ENCODE results near the gene CENPT.
"Not testable (repeated sequence)": the region's sequence is repeated elsewhere in the genome, so short reads cannot be mapped to it uniquely, and the experiment has no call there.

The CENPT gene

DNA sequence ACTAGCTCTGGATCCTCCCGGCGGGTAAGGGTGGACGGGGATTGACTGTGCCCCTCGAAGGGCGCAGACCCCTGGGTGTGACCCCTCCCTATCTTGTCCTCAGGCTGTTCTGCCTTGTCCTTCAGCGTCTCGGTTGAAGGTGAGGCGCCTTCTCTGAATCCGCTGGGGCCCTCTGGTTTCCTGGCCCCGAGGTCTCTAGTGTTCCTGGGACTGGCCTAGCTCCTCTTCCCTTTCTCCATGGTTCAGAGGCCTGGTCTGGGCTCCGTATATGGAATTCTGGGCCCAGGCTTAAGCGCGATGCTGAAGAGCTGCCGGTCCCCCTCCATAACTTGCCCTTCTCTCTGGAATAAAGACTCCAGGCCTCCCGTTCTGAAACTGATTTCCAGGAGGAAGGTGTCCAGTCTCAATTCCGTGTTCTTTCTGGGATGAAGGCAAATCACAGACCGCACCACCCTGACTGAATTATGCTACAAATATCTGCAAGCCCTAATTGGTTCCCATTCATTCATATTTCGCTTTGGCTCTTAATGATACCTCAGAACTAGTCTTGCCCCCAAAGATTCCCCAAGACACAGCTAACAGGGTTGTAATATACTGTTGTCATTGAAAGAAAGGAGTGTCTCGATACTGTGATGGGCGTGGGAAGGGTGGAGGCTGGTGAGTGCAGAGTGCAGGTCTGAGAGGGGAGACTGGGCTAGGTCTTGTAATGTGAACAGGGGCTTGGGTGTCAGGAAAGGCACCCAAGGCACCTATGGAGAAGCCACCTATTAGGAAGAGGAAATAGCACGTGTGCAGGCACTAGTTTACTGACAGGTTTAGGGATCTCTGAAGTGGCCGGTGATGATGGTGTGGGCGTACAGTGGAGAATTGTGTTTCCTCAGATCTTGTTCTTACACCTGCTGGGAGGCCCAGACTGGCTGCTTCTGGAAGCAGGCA, 26.2 kb upstream of the CENPT start:
- no peak for DNase-seq

DNA sequence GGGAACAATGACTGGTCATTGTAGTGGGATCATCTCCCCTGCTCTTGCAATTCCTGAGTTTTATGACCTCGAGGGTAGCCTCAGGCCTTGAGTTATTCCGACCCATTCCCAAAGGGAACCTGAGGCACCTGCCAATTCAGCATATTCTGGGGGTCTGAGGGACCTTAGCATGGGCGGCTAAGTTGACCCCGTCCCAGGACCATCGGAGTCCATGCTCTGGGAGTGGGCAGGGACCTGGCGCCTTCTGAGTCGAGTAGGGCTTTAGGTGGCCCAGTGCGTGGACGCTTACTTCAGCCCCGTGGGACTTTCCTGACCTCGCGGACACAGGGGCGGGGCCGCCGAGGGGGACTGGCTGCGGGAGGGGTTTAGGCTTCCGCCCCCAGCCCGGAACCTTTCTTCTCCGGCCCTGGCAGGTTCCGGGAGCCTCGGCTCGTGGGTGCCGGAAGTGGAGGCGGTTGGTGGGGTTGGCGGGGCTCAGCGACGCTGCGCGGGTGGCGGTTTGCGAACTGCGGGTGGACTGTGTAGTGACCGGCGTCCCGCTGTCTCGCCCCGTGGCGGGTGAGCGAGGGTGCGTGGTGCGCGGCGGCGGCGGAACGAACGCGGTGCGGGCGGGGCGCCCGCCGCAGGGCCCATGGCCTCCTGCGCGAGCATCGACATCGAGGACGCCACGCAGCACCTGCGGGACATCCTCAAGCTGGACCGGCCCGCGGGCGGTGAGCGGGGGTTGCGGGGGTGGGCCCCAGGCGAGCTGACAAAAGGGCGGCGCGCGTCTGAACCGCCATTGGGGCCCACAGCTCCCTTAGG, 25.3 kb upstream of the CENPT start, which contains the start of gene EDC4:
EDC4 (plus strand) TSS at position 422 of the 804 bp plus-strand sequence; CDS start at position 632, 210 bp downstream.
- no peak for DNase-seq

DNA sequence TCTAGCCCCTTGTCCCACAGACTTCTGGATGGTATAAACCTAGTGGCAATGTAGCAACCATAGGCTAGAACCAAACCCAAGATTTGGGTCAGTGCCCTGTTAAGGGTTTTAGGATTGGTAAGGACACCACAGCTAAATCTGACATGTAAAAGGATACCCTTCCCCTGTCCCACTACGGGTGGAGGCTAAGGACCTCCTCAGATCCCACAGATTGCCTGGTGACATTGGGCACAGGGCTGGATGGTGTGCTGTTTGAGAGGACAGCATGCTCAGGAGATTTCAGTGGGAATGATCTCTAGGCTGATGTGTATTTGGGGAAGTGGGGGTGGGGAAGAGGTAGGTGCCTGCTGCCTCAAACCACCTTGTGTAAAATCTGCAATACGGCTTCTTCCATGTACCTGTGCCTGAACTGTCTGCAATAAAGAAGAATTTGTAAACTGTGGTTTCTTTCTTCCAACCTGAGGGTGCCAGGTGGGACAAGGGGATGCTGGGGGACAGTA, 24.7 kb upstream of the CENPT start:
- DNase-seq: no peak

DNA sequence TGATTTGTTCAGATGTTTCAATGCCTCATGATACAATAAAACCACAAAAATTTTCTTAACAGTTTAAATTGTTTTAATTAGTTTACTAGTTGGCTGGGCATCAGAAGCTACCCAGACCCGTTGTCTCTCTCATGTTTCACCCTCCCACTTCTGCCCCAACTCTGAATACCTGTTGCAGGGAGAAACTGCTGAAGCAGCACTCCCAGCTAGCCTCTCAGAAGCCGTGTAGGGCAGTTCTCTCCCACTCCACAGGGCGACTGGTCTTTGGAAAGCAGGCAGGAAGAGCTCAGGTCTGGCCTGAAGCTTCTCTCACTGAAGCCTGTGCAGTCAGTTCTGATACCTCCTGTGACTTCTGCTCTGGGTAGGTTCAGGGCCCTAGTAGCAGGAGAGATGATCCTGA, 23.8 kb upstream of the CENPT start:
- DNase-seq: no peak

DNA sequence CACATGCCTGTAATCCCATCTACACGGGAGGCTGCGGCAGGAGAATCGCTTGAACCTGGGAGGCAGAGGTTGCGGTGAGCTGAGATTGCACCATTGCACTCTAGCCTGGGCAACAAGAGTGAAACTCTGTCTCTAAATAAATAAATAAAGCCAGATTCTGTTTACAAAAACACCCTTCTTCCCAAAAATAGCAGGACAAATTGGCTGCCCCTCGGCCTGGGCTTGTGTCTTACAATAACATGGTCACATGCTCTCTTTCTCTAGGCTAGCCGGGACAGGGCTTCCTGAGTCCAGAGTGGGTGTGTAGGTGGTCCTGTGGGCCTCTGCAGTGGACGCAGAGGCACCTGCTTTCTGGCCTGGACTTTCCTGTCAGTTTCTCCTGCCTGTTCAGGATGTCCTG, 22.2 kb upstream of the CENPT start:
- no peak for DNase-seq

DNA sequence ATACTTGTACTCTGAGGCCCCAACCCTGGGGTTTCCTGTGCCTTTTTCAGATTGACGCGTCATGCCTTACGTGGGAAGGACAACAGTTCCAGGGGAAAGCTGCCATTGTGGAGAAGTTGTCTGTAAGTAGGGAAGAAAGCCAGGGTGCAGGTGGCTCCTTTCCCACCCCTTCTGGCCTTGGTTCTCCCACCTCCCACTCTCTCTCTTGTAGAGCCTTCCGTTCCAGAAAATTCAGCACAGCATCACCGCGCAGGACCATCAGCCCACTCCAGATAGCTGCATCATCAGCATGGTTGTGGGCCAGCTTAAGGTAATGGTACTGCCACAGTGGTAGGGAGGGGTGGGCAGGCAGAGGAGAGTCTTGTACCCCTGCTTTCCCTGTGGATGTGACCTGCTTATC, 20.8 kb upstream of the CENPT start:
- DNase-seq: no peak

DNA sequence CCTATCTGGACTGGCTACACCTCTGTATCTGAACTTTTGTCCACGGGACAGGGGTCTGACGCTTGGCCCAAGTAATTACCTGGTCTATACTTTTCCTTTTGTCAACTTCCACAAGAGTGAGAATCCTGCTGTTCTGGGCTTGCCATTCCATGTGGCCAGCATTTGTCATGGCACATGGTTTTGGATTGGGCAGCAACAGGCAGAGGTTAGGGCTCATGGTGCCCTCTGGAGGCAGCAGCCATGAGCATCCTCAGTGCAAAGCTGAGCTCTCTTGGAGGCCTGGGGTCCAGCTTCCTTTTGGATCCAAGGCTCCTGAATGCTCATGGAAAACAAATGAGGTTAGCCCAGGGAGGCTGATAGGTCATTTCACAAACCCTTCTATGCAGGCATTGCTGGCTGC, 17.8 kb upstream of the CENPT start:
- no peak for DNase-seq

DNA sequence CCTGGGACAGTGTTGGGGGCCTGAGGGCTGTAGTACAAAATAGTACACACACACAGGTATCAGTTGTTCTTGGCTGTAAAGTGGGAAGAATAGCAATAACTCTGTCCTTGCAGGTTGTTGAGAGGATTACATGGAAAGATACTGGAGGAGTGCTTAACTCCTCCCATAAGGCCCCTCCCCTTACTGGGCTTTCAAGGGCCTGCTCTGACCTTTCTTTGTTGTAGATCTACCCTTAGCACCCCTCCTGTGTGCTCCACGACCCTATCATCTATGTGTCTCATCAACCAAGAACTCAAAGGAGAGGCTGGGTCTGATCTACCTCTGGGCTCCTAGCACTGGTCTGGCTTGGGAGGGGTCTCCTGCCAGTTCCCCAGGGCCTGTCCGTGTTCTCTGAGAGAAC, 17.1 kb upstream of the CENPT start:
- DNase-seq: no peak

DNA sequence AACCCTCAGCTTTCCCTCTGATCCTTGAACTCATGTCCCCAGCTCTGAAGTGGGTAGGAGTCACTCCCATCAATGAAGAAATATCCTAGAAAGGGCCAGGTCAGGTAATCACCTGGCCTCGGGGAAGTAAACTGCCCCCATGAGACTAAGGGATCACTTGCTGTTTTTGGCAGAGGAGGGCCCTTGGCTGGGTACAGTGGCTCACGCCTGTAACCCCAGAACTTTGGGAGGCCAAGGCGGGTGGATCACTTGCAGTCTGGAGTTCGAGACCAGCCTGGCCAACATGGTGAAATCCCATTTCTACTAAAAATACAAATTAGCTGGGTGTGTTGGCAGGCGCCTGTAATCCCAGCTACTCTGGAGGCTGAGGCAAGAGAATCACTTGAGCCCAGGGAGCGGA, 16.6 kb upstream of the CENPT start:
- DNase-seq: not testable (repeated sequence)

DNA sequence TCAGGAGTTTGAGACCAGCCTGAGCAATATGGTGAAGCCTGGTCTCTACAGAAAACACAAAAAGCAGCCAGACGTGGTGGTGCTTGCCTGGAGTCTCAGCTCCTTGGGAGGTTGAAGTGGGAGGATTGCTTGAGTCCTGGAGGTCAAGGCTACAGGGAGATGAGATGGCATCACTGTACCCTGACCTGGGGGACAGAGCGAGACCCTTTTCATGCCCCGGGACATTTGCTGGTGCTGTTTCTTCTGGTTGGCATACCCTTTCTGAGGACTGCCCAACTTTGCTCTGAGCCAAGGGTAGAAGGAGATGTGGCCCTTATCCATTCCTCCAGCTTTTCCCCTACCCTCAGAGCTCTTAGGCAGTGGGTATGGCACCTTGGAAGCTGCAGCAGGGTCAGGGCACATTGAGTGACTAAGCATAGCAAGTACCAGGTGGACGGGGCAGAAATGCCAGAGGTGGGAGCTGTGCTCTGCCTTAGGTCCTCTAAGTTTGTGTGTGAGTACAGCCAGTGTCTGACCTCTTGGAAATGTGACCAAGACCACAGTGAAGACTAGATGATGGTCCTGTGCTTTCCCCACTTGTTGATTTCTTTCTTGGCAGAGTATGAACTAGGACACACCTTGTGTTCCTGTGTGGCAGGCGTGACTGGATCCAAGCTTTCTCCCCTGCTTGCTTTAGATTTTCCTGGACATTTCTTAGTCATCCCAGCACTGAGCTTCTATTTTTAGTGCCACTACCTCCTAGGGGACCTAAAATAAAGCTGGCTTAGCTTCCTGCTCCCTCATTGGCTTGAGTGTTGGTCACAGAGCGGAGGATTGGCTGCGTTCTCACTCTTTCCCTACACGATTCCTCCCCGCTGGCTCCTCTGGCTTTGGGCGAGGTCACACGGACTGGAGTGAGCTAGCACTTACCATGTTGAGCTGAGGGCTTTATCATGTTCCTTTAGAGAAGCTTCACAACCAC, 15.4 kb upstream of the CENPT start:
- DNase-seq: no peak

DNA sequence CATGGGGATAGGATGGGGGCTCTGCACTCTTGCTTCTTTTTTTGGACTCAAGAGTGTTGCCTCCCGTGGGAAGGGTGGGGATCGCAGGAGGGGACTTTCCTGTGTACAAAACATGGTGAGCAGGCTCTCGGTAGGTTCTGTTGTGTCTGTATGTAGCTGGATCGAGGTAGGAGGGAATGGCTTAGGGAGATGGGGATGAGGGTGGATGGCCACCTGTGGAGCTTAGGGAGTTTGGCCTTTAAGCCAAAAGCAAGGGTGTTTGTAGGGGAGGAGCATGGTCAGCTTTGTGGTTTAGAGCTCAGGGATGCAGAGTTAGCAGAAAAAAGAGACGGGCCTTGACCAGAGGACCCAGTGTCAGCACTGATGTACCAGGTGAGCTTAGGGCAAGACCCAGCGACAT, 14.4 kb upstream of the CENPT start:
- DNase-seq: no peak

DNA sequence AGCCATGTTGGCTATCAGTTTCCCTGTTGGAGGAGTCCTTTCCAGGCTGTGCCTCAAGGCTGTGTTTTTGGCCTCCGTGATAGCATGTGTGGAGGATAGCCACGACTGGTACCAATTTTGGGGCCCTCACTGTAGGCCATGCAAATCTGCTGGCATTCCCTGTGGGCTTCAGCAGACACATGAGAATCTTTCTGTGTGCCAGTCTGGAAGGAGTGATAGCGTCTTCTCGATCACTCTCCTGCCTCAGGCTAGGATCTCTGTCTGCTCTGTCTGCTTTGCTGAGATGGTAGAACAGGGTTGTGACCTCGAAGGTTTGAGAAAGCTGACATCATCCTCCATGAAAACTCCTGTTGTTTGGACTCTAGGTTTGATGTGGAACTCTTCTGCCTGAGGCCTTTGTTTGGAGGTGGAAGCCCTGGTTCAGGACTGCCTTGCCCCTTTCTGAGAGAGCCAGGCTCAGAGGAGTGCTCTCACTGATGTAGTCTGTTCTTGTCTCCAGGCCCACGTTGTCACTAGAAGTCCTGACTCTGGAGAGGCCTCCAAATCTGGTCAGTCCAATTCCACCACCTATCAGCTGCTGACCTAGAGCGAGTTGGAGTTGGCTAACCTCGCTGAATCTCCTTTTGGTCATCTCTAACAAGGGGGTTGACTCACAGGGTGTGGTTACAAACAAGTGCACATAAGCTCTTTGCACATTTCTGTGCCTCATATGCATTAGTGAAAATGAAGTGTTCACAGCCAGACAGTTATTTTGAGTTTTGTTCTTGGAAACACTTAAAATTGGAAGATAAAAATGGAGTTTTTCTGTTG, 13.3 kb upstream of the CENPT start:
- DNase-seq: no peak

DNA sequence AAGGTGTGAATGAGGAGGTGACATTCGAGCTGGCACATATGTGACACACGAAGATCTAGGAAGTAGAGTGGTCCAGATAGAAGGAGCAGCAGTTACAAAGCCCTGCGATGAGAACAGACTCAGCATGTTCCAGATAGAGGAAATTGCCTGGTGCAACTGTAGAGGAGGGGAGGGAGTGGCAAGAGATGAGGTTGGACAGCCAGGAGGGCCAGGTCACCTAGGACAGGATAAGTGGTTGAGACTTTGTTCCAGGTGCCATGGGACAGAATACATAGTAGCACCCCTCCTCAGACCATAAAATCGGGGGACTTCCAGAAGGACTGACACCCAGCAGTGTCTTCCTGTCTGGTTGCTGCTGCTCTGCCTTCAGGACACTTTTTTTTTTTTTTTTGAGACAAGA, 11.0 kb upstream of the CENPT start:
- DNase-seq: no peak

DNA sequence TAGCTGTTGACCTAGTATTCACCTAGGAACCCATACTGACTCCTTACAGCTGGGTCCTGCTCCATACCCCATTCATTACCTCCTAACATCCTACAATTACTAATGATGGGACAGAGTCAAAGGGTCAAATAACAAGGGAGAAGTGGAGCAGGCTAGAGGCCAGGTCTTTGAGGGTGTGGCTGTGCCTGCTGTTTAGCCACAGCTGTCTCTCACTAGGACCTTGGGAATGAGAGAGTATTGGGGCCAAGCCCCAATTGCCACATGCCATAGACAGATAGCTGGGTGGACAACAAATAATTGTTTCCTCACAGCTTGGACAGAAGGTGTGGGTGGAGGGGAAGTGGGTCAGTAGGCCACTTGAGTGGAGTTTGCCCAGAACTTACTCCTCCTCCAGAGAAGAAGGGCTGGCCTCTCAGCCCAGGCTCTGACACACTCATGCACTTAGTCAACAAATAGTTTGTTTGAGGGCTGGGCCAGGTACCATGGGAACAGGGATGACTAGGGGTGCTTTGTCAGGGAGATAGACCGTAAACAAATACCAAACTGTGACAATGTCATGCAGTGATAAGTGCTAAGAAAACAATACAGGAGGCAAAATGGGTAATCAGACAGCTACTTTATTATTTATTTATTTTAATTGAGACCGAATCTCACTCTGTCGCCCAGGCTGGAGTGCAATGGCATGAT, 10.2 kb upstream of the CENPT start:
- peak; percentile 62 for DNase-seq

DNA sequence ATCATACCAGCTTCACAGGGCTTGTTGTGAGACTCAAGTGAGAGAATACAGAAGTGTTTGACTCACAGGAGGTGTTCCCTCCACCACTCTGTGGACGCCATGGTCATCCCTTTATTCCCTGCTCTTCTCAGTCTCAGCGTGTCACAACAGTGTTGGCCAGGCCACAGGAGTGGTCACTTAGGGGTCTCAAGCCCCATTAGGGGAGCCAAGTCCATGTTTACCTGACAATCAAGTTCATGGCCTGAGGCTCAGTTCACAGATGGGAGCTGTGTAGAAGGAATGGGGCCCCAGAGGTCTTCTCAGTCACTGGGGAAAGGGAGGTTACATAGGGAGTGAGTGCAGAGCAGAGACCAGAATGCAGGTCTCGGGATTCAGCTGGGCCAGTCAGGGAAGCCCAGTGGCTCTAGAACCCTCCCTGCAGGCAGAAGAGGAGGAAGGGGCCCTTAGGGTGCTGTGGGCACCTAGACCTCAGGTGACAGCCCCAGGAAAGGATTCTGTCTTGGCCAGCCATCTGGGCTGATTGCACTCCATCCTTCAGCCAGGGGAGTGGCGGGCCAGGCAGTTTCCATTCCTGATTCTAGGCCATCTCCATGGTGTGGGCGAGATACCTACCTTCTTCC, 9.5 kb upstream of the CENPT start:
- no peak for DNase-seq

DNA sequence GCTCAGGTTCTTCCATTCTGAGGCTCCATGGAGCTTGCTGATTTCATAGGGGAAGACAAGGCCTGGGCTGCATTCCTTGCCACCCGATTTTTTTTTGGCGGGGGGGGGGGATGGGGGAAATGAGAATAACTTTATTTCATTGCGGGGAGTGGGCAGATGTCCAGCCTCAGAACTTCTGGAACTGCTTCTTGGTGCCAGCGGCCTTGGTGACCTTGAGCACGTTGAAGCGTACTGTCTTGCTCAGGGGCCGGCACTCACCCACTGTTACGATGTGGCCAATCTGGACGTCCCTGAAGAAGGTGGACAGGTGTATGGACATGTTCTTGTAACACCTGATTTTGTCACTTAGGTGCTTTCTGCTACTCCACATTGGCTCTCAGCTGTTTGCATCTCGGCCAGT, 8.3 kb upstream of the CENPT start:
- no peak for DNase-seq

DNA sequence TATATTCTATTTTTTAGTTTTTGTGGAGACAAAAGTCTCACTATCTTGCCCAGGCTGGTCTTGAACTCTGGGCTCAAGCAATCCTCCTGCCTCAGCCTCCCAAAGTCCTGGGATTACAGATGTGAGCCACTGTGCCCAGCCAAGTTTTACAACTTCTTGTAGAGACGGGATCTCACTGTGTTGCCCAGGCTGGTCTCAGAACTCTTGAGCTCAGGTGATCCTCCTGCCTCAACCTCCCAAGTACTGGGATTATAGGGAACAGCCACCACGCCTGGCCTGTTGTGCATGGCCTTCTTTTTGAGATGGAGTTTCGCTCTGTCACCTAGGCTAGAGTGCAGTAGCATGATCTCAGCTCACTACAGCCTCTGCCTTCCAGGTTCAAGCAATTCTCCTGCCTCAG, 6.2 kb upstream of the CENPT start:
- DNase-seq: no peak

DNA sequence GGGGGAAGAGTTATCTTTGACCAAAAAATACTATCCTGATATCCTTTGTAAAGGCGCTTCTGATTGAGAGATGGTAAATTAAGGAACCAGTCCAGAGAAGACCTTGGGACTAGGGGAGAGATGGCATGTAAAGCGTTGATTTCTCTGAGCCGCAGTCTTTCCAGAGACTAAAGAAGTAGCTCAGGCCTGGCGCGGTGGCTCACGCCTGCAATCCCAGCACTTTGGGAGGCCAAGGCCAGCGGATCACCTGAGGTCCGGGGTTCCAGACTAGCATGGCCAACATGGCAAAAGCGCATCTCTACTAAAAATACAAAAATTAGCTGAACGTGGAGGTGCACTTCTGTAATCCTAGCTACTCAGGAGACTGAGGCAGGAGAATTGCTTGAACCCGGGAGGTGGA, 625 bp upstream of the CENPT start:
- no peak for DNase-seq

DNA sequence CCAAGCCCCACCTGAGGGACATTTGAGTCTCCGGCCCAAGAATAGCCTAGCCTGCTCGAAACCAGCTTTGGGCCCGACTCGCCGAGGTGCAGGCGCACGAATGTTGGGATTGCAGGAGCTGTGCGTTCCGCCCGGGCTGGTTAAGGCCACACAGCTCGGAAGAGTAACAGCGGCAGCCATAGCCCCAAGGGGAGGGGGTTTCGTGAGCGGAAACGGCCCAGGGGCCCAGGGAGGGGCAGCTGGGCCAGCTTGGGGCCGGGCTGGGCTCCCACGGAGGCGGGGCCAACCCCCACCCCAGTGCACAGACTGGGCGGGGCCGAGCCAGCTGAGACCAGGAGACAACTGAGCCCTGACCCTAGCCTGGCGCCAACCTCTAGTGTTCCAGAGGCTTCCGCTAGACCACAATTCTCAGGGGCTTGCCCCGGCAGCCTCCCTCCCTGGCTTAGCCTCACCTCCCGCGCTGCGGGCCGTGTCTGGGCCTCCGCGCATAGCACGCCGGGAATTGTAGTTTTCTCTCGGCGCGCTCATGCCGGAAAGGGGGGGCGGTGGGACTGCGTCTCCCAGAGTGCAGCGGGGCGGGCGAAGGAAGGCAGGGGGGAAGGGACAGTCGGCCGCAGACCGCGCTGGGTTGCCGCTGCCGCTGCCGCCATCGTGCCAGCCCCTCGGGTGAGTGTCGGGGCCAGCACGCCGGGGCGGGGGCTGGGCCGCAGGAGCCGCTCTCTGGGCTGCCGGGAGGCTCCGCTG, 1.0 kb downstream of the CENPT start, which contains the start of gene NUTF2:
NUTF2 (plus strand) TSS at position 614 of the 744 bp plus-strand sequence. CDS start 18,198 bp downstream, outside the sequence.
- peak; percentile 51 for DNase-seq

DNA sequence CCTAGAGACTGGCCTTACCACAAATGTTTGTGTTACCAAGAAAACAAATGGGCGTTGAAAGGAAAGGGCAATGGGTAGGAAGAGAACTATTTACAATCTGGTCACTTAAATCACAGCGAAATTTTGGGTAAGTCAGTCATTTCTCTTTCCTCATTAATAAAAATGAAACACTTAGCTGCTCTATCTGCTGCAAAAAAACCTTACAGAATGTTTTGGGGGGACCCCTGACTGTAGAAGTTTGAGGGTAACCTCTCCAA, 1.5 kb downstream of the CENPT start:
- DNase-seq: no peak

Data from NCI-H2029 treated with DMSO at 0.1 percent for 48 hours (cell line).